ES-I3 (cell line): ENCODE measurements around the gene PLEK.
"Not testable (repeated sequence)": the region's sequence is repeated elsewhere in the genome, so short reads cannot be mapped to it uniquely, and the experiment has no call there.

Experiments
- H3K36me3 ChIP-seq: 2 replicates; pipeline ENCODE4 v1.6.1; 2013; ENCODE audit warnings: mild to moderate bottlenecking, low read length, control low read depth, moderate library complexity; ENCODE audit not compliant: insufficient read depth
- H3K4me1 ChIP-seq: 2 replicates; pipeline ENCODE4 v1.6.1; 2013; ENCODE audit warnings: mild to moderate bottlenecking, control low read depth, low read length; ENCODE audit not compliant: insufficient read depth
- H3K9ac ChIP-seq: 2 replicates; pipeline ENCODE4 v1.6.1; 2013; ENCODE audit warnings: low read depth, mild to moderate bottlenecking, low read length, moderate library complexity
- H3K9me3 ChIP-seq: 2 replicates; pipeline ENCODE4 v1.6.1; 2013; ENCODE audit warnings: mild to moderate bottlenecking, low read length, moderate library complexity; ENCODE audit not compliant: control insufficient read depth, insufficient read depth

PLEK gene

GRCh38 chr2:68366083-68366560 is 1.0 kb downstream of the PLEK start:
- H3K9me3 ChIP-seq = no peaks in the 10 kb centered on the region
- no peak overlapping the region for H3K9ac ChIP-seq
- H3K4me1 ChIP-seq = no peaks in the 10 kb centered on the region
- no peaks in the 10 kb centered on the region; the same call in 1 of the 2 replicates for H3K36me3 ChIP-seq

GRCh38 chr2:68367953-68368653 is 3.0 kb downstream of the PLEK start:
- Histone ChIP-seq H3K9ac (no peak overlapping the region), H3K36me3 (no peaks in the 10 kb centered on the region; the same call in 1 of the 2 replicates), H3K9me3 (no peaks in the 10 kb centered on the region), H3K4me1 (no peaks in the 10 kb centered on the region)

- H3K9me3 ChIP-seq = no peaks in the 10 kb centered on the region
- no peaks in the 10 kb centered on the region for H3K4me1 ChIP-seq
- no peaks in the 10 kb centered on the region for H3K36me3 ChIP-seq
- H3K9ac ChIP-seq = no peak overlapping the region
Observed at GRCh38 chr2:68368654-68369336, 3.7 kb downstream of the PLEK start.

- no peak overlapping the region for H3K9ac ChIP-seq
- H3K4me1 ChIP-seq = no peaks in the 10 kb centered on the region
Observed at GRCh38 chr2:68369337-68369734, 4.3 kb downstream of the PLEK start.

GRCh38 chr2:68371138-68371537 is 6.1 kb downstream of the PLEK start:
- no peak overlapping the region for H3K9ac ChIP-seq
- no peaks in the 10 kb centered on the region for H3K36me3 ChIP-seq
- H3K4me1 ChIP-seq = no peaks in the 10 kb centered on the region
- H3K9me3 ChIP-seq = no peaks in the 10 kb centered on the region

More at GRCh38 chr2:68369337-68369734, 4.3 kb downstream of the PLEK start:
- H3K36me3 ChIP-seq = no peaks in the 10 kb centered on the region
- no peaks in the 10 kb centered on the region for H3K9me3 ChIP-seq

- Histone ChIP-seq H3K9me3 (no peaks in the 10 kb centered on the region), H3K36me3 (no peaks in the 10 kb centered on the region), H3K9ac (no peak overlapping the region), H3K4me1 (no peaks in the 10 kb centered on the region)
Observed at GRCh38 chr2:68371581-68371980, 6.5 kb downstream of the PLEK start.

GRCh38 chr2:68372485-68372884 is 7.4 kb downstream of the PLEK start:
- H3K9me3 ChIP-seq = no peaks in the 10 kb centered on the region
- no peak overlapping the region for H3K9ac ChIP-seq
- no peaks in the 10 kb centered on the region for H3K4me1 ChIP-seq
- no peaks in the 10 kb centered on the region for H3K36me3 ChIP-seq

GRCh38 chr2:68374184-68374583 is 9.1 kb downstream of the PLEK start:
- H3K4me1 ChIP-seq = no peaks in the 10 kb centered on the region
- H3K9ac ChIP-seq = no peak overlapping the region
- no peaks in the 10 kb centered on the region for H3K9me3 ChIP-seq
- no peaks in the 10 kb centered on the region for H3K36me3 ChIP-seq

- H3K9ac ChIP-seq = no peak overlapping the region
- no peaks in the 10 kb centered on the region for H3K9me3 ChIP-seq
- H3K4me1 ChIP-seq = no peaks in the 10 kb centered on the region
- no peaks in the 10 kb centered on the region for H3K36me3 ChIP-seq
Observed at GRCh38 chr2:68375582-68375981, 10.5 kb downstream of the PLEK start.

- H3K4me1 ChIP-seq = no peaks in the 10 kb centered on the region
- H3K9ac ChIP-seq = no peak overlapping the region
- H3K9me3 ChIP-seq = no peaks in the 10 kb centered on the region
- H3K36me3 ChIP-seq = no peaks in the 10 kb centered on the region
Observed at GRCh38 chr2:68377137-68377780, 12.2 kb downstream of the PLEK start.

- not testable (repeated sequence) for H3K36me3 ChIP-seq, H3K9me3 ChIP-seq, H3K4me1 ChIP-seq, H3K9ac ChIP-seq
Observed at GRCh38 chr2:68378779-68379178, 13.7 kb downstream of the PLEK start.

GRCh38 chr2:68379184-68379708 is 14.2 kb downstream of the PLEK start:
- Histone ChIP-seq H3K9ac (no peak overlapping the region), H3K36me3 (no peaks in the 10 kb centered on the region), H3K9me3 (no peaks in the 10 kb centered on the region), H3K4me1 (no peaks in the 10 kb centered on the region)

GRCh38 chr2:68383778-68384177 is 18.7 kb downstream of the PLEK start:
- no peaks in the 10 kb centered on the region for H3K4me1 ChIP-seq
- no peaks in the 10 kb centered on the region for H3K36me3 ChIP-seq
- no peak overlapping the region for H3K9ac ChIP-seq
- no peaks in the 10 kb centered on the region for H3K9me3 ChIP-seq

- Histone ChIP-seq H3K9me3 (no peaks in the 10 kb centered on the region), H3K36me3 (no peaks in the 10 kb centered on the region), H3K9ac (no peak overlapping the region), H3K4me1 (no peaks in the 10 kb centered on the region)
Observed at GRCh38 chr2:68384485-68385107, 19.5 kb downstream of the PLEK start.
